Measurements from ENCODE around the gene TMEM150C. TPM values are rescaled to one million over a fixed set of nuclear protein-coding genes. Genes with fewer than 3 reads are reported as not detected.

The TMEM150C gene
- total RNA-seq, 1 experiment from 2014 or later = 4.0 TPM

DNA sequence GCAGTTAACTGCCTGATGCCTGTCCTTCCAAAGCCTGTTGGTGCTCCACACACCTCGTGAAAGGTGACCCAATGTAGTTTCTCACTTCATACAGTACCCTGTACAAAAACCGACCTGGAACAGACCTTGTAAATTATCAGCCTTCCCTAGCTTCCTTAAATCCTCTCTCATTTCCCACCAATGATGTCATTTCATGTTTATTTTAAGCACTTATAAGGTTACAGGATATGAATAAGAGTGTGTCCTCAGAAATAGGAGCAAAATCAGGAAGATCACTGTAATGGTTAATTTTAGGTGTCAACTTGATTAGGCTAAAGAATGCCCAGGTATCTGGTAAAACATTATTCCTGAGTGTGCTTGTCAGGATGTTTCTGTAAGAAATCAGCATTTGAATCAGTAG lies 44.7 kb downstream of the TMEM150C start:
- peak; percentile 55 for DNase-seq (ENCODE audit: low read depth)

DNA sequence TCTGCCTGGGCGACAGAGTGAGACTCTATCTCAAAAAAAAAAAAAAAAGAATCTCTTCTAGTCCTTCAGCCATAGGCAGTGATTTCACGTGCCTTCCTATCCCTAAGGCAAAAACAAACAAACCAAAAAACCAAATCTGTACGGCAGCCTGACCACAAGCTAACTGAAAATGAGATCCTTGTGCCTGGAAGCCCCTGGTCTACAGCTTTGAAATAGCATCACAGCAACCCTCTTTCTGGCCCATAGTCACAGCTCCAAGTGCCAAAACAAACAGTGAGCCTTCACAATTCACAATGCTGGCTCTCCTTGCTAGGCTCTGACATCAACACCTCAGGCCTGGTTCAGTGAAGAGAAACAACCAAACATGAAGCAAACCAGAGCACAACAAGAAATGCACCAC lies 46.1 kb downstream of the TMEM150C start:
- peak; percentile 91 for DNase-seq (ENCODE audit: low read depth)

DNA sequence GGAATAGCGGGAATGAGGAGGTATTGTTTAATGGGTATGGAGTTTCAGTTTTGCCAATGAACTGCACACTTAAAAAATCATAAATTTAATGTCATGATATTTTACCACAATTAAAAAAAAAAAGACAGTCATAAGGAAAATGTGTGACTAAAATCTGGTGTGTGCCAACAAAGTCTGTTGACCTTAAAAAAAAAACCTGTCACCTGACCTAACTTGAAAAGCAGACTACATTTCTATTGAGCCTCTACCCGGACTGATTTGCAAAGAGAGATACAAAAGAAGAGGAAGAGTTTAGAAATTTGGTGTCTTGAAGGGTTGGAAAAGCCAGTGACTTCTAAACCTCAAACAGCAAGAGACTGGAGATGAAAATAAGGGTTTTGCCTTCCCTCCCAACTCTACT lies 48.4 kb downstream of the TMEM150C start:
- no peak for DNase-seq (ENCODE audit: low read depth)

DNA sequence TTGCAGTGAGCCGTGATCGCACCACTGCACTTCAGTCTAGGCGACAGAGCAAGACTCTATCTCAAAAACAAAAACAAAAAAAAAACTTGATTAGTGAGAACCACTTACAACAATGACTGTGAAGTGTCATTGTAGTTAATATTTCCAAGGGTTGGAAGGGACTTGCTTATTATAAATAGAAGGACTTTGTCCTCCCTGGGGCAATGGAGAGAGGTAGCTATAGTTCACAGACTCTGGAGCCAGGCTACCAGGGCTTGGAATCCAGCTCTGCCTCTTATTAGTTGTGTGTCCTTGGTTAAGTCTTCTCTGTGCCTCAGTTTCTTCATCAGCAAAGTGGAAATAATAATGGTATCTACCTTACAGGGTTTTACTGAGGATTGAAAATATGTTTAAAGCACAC lies 51.6 kb downstream of the TMEM150C start:
- no peak for DNase-seq (ENCODE audit: low read depth)

DNA sequence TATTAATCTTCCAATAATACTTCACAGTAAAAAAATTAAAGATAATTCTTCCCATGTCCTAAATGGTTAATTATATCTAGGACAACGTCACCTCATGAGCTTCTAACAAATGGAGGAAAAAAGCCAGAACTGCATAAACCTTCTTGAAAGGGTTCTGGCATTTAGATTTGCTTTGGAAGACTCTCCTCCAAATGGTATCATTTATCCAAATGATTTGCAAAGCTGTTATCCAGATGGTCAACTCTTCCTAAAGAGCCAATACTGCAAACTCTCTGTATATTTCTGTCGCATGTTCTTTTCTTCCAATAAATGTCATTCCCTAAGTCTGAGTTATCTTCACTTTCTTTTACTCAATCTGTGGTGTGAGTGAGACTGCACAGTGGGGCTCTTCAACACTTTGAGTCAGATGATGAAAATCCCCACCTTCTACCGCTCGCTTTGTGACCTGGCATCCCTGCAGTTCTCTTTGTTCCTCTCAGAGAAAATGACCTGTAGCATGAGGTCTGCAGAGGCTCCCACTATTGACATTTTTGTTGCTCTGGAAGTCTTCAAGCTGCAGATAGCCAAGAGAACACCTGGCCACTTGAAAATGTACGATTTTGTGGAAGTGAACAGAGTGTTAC lies 52.9 kb downstream of the TMEM150C start:
- no peak for DNase-seq (ENCODE audit: low read depth)

DNA sequence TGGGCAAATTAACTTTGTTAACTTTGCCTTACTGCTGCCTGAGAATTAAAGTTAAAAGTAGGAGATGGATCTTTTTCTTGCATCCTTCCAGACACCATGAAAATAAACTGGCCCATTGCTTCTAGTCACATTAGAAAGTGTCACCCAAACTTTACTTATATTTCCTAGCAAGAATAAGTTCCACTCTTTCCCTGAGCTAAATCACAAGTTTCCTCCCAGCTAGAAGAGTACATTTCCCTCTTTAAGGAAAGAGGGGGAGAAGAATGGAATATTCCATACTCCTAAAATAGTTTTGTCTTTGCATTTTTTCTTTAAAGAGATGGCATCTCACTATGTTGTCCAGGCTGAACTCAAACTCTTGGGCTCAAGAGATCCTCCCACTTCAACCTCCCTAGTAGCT lies 53.8 kb downstream of the TMEM150C start:
- DNase-seq (ENCODE audit: low read depth) = no peak

DNA sequence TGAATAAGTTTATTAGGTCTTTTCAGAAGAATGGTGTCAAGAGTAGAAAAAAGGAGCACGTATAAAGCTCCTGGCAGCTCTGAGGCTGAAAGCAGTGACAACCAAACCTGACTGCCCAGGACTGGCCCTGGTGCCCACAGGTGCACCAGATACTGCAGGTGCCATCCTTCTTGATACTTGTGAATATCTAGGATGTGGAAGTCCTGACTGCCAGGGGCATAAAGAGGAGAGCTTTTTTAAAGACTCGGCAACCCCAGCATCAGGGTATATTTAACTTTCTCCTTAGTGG lies 60.7 kb downstream of the TMEM150C start:
- no peak for DNase-seq (ENCODE audit: low read depth)

DNA sequence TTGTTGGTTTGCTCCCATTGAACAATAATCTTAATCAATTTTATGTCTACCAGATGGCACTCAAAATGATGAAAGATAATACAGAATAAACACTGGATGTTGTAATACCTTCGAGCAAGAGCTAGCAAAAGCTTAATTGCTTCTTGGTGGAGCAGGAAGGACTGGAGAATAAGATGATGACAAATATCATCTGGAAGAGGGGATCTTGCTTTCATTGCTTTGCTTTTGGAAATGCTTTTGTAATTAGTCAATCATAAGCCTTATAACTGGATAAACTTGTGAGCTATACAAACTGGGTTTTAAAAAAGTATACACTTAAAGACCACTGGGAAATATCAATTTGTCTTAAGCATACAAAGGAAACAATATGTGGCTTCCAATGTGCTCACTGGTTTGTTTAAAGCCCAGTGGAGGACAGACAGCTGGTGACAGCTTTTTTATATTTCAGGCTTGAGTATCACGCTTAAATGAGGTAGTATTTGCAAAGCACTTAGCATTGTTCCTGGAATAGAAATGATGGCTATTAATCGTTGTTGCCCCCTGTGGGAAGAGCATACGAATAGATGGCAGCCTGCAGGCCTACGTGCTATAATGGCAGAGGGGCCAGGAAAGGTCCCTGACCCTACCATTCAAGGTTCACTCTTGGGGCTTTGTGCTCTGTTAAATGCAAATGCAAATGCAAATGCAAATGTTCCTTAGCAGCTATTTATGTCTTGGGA lies 61.2 kb downstream of the TMEM150C start:
- no peak for DNase-seq (ENCODE audit: low read depth)

DNA sequence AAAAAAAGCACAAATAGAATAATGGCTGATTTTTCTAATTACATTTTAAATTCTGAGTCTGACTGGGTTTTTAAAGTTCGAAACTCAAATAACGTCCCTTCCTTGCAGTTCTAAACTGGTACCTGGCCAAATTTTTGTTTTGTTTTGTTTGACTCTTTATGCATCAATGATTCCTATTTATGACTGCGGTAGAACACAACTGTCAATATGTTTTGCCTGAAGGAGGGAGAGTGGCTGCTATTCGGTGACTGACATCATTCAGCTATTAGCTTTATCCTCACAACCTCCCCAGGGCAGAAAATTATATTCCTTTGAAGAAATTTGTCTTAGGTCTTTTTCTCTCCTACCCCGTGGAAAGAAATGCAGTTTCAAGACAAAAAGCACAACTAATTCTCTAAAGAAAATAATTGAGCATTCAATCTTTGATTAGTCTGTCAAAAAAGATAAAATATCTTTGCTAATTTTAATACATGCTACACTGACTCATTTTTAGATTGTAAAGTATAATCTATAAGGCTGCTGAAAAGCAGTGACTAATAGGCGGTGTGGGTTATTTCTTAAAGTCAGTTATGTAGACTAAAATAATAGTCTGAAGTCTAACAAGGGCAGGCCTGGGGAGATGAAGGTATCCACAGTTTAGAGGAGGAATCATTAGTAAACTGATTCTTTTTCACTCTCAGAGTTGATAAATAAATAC lies 61.9 kb downstream of the TMEM150C start:
- no peak for DNase-seq (ENCODE audit: low read depth)

DNA sequence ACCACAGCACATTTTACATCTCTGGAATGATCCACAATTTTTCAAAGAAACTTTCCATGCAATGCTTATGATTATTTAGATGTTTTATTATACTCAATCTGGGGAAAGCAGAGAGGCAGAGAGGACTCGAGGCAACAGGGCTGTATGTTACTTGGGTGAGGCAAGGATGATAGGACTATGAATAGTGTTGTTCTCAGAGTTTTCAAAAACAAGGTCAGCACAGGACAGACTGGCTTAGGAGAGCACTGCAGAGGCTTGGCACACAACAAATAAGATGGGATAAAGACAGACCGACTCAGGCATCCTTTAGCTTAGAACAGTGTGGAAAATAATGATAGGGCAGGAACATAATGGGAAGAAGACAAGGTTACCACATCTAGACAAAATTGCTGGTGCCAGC lies 65.4 kb downstream of the TMEM150C start:
- DNase-seq (ENCODE audit: low read depth) = no peak

DNA sequence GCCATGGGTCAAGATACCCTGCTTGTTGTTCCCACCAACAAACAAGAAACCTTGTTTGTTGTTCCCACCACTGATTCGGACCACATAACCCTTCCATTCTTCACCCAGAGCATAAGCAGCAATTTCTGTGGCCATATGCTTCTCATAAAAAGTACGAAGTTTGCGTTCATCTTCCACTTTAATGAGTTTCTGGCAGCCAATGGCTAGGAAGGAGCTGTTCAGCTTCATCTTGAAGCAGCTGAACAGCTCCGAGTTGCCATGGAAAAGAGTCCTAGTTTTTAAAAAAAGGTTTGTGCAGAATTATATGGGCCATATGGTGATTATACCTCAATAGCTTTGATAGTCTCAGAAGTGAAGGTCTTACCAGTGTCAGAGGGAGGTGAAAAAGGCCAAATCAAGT lies 66.1 kb downstream of the TMEM150C start:
- DNase-seq (ENCODE audit: low read depth) = no peak

DNA sequence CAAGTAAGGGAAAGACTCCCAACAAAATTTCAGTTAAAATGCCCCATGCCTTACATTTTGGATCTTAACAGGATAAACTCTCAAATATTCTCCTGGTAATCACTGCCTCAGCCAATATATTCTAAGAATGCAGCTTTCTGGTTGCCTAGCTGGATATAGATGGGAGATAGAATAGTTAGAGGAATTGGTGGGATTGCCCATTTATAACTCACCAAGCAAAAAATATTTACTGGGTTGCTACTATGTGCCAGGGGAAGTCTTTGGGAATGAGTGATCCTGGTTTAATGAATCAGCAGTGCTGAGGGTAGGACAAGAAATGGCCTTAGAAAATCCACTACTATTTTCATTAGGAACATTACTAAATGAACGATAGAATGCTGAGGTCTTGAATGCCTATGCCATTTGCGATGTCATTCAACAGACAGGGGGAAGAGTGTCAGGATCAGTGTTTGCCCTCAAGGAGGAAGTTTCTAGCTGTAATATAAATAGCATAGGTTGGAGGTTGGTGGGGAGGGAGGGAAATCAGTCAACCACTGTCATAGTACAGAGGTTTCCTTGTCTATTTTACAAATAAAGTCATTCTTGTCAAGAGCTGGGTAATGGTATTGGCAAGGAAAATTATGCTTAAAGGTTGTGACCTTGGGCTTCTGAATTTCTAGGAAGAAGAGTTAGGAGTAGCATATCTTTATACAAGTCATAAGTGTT lies 67.9 kb downstream of the TMEM150C start:
- peak; percentile 35 for DNase-seq (ENCODE audit: low read depth)

DNA sequence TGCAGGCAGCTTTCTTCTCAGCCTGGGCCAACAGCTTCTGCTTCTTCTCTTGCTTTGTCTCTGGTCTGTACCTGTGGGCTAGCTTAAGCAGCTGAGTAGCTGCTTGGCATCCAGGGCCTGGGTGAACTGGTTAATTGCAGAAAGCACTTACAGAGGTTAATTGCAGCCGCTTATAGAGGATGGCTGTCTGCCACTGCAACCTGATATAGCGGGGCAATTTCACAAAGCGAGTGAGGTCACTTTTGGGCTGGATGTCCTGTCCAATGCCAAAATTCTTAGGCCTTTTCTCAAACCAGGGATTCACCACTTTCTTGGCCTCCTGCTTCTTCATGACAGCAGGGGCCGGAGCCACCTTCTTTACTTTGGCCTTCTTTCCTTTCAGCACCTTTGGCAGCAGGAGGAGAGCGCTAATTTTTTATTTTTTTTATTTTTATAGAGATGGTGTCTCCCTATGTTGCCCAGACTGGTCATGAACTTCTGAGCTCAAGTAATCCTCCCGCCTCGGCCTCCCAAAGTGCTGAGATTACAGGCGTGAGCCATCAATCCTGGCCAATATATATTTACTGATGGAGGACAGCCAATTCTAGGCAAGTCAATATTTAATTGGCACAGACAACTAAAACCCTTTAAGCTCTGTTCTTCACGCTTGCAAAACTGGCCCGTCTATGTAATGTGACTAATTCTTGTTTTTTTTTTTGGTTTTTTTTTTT lies 70.4 kb downstream of the TMEM150C start:
- DNase-seq (ENCODE audit: low read depth) = no peak

DNA sequence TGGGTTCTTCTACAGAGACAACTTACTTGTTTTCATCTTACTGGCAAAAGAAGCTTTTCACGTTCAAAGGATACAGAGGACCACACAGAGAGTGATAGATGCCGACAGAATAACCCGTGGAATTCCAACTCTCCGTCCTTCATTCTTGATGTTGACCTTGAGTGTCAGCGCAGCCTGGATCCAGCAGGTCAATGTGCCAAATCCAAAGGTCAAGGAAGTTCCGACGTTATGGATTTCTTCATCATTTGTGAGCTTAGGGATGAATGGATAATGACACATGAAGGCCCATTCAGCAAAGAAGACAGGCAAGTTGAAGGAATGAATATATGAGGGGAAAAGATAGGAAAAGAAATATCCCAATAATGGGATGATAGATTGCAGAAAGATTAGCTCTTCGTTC lies 71.8 kb downstream of the TMEM150C start:
- DNase-seq (ENCODE audit: low read depth) = no peak

DNA sequence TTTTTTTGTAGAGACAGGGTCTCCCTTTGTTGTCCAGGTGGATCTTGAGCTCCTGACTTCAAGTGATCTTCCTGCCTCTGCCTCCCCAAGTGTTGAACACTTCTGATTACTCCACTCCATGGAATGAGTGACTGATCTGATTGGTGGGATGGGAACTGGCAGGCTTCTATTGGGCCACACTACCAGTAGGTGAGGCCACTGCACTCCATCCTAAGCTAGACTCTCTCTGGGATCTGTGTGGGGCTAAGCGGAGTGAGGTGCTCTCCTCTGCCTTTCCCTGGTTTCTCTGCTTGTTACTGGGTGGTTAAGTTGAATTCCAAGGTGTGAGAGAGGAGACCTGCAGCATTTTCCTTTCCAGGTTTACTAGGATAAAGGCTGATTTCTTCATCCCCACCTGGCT lies 72.7 kb downstream of the TMEM150C start:
- DNase-seq (ENCODE audit: low read depth) = no peak

DNA sequence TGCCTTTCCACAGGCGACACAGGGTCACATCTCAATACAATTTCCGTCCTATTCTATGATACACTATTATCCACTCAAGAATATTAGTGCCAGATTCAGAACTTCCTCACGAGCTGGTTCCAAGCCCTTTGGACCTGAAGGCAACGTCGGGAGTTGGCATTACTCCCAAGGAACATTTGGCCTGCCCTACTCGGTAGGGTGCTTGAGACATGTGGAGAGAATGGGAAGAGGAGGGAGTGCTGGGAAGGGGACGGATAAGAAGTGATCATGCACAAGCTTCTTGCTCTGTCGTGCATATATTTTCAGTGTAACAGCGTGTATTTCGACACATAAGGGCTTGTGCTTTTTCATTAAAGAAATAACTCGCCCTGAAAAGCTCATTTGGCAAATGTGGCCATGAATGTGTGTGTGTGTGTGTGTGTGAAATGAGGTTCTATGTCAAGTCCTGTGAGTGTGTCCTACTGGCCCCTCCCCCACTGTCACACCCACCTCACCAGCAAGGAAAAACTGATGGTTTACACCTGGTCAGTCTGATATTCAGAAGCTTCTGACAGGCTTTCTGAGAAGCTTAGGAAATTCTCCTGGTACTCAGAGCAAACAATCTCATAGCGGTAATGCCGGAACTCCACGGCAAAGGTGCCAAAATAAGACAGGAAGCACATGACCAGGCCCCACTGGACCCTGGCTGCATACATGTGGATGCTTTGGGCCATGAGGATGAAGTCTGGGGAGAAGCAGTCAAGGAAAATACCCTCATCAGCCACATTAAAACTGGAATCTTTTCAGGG lies 76.6 kb downstream of the TMEM150C start:
- no peak for DNase-seq (ENCODE audit: low read depth)

DNA sequence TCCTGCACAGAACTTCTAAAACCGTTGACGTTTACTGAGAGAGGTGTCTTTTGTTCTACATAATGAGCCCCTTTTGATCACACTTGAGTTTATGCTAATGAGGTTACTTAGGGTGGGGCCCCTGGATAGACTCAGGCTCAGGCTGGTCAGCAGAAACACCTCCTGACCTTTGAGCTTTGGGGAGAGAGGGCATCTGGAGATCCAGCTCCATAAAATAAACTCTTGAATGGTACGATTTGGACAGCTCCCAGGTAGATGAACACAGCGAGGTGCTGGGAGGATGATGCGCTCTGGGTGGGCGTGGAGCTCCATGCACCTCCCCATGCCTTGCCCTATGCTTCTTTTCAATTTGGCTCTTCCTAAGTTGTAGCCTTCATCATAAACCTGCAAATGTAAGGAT lies 79.4 kb downstream of the TMEM150C start:
- no peak for DNase-seq (ENCODE audit: low read depth)

DNA sequence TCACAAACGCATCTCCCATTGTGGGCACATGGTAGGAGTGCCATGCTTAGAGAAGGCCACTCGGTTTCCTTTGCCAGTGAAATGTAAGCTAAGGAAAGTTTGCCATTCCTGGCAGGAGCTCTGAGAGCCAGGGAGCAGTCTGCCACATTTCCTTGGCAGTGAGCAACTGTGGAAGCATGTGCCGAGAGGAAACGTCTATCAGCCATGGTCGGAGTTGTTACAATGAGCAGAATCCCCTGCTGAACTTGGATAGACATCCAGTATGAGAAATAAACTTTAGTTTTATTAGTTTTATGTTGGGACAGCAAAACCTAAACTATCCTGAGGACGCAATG lies 80.3 kb downstream of the TMEM150C start:
- no peak for DNase-seq (ENCODE audit: low read depth)

DNA sequence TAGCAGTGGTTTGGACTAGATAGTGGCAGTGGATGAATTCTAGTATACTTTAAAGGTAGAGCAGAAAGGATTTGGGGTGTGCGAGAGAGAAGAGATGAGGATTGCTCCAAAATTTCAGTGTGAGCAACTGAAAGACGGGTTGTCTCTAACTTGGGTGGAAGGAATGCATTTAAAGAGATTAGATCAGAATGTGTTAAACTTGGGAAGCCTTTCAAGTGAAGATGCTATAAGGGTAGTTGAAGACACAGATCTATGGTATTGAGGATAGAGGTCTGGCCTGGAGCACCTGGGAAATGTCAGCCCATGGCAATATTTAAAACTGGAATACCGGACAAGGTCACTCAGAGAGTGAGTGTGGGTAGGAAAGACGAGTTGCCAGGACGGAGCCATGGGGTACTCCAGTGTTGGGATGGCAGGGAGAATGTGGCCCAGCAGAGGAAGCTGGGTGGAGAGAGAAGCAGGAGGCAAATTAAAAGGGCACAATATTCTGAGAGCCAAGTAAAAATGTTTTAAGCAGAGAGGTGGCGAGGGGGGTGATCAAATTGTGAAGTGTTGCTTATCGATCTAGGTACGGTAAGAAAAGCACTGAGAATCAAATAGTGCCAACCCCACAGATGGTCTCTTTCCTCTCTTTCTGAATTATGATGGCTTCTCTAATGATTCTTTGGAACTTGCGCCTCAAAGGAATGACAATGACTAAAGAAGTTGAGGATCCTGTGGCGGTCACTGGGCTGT lies 80.8 kb downstream of the TMEM150C start:
- DNase-seq (ENCODE audit: low read depth) = no peak

DNA sequence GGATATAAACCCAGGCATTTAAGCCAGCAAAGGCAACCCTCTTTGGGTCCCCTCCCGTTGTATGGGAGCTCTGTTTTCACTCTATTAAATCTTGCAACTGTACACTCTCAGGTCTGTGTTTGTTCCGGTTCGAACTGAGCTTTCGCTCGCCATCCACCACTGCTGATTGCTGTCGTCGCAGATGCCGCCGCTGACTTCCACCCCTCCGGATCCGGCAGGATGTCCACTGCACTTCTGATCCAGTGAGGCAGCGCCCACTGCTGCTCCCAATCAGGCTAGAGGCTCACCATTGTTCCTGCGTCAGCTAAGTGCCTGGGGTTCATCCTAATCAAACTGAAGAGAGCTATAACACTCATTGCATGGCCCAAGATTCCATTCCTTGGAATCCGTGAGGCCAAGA lies 82.2 kb downstream of the TMEM150C start:
- no peak for DNase-seq (ENCODE audit: low read depth)

DNA sequence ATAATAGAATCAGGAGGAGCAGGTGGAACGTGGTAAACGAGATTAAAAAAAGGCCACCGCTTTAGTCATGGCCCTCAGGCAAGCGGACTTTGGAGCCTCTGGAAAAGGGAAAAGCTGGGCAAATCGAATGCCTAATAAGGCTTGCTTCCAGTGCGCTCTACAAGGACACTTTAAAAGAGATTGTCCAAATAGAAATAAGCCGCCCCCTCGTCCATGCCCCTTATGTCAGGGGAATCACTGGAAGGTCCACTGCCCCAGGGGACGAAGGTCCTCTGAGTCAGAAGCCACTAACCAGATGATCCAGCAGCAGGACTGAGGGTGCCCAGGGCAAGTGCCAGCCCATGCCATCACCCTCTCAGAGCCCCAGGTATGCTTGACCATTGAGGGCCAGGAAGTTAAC lies 84.3 kb downstream of the TMEM150C start:
- DNase-seq (ENCODE audit: low read depth) = peak; percentile 8
